Raji (cell line): ENCODE data around the gene TUBGCP2.

Experiments
- POLR2A ChIP-seq: IDR thresholded peaks from 2 replicates; pipeline ENCODE4 v1.6.1; 2011; ENCODE audit warnings: low read depth, low read length, control low read depth; ENCODE audit not compliant: insufficient read depth

Gene TUBGCP2

DNA sequence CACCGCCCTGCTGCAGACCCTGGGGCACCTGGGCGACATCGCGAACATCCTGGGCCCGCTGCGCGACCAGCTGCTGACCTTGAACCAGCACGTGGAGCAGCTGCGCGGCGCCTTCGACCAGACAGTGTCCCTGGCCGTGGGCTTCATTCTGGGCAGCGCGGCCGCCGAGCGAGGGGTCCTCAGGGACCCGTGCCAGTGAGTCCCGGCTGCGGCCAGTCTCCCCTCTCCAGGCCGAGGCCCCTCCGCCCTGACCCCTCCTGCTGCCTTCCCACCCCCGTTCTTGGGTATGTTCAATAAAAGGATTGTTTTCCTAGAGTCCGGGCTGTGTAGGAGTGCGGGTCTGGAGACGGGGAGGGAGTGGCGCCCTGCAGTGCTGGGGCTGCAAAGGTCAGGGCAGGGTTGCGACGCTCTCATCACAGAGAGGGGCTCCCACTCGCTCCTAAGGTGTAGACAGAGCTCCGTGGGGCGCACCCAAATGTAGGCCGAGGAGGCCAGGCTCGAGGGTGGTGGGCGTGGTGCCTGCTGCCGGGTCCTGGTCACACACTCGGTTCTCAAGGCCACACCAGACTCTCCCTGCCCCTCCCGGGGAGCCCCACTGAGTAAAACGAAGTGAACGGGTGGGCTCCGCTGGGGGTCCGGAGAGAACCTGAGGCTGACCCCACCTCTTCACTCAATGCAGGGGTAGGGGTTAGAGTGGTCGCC, 77.3 kb downstream of the TUBGCP2 start:
- TF ChIP-seq POLR2A: no peak

DNA sequence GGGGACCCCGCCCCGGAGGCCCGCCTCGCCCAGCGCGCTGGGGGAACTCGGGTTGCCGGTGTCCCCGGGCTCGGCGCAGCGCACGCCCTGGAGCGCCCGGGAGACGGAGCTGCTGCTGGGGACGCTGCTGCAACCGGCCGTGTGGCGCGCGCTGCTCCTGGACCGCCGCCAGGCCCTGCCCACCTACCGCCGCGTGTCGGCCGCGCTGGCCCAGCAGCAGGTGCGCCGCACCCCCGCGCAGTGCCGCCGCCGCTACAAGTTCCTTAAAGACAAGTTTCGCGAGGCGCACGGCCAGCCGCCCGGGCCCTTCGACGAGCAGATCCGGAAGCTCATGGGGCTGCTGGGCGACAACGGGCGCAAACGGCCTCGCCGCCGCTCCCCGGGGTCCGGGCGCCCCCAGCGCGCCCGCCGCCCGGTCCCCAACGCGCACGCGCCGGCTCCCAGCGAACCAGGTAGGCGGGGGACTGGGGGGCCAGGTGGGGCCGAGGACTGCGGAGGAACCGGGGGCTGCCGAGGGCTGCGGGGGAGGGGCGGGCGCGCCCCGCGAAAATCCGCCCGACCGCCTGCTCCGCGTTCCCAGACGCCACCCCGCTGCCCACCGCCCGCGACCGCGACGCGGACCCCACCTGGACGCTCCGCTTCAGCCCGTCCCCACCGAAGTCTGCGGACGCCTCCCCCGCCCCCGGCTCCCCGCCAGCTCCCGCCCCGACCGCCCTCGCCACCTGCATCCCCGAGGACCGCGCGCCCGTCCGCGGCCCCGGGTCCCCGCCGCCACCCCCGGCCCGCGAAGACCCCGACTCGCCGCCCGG, 78.1 kb downstream of the TUBGCP2 start:
- no peak for TF ChIP-seq POLR2A

DNA sequence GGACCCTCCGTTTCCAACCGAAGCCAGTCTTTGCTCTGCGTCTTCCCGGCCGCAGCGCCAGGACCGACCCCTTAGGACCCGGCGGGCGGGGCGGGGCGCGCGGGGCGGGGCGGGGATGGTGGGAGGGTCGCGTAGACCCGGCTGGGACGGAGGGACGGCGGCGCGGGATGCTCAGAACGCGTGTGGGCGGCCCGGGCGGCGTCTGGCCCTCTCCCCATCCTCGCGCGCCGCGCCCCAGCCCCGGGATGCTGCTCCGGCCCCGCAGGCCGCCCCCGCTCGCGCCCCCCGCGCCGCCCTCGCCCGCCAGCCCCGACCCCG, 78.7 kb downstream of the TUBGCP2 start, which contains the start of gene UTF1:
TSS of gene UTF1 (plus strand) at position 174 of the 318 bp plus-strand sequence. CDS start at position 246, 72 bp downstream.
- no peak for TF ChIP-seq POLR2A

DNA sequence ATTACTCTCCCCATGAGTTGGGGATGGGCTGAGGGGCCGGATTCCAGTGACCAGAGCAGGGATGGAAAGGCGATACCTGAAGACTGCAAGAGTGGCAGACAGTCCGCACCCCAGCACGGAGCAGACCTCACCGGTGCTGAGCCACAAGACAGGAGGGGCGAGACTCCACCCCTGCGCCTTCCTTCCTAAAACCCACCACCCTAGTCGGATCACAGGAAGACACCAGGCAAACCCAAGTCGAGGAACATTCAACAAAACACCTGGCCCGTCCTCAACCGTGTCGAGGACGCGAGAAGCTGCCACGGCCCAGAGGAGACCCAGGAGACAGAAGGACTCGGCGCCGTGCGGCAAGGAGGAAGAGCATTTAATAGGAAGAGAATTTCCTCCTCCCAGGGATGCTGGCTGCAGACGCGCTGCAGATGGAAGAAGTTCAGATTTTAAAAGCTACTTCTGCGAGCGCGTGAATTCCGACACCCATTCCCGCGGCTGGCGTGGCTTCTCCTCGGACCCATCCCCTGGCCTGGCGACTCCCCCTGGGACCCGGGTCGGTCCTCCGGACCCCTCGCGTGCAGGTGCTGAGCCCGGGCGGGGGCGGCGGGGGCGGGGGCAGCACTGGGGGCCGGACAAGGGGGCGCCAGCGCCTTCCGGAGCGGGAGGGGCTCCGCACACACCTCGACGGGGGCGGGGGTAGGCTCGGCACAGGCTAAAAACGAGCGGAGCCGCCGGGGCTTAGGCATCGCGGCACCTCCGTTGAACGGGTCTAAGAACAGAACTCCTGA, 79.2 kb downstream of the TUBGCP2 start:
- TF ChIP-seq POLR2A: no peak
